Natural killer cell treated with Interleukin-12 subunit alpha and Interleukin-12 subunit beta and Interleukin-15 and Interleukin-18, amount 100 ng/mL, for 72 hours (primary cell): ENCODE data around the gene NPTX1. TPM values are rescaled to one million over a fixed set of nuclear protein-coding genes. Genes with fewer than 3 reads are reported as not detected.

Experiments used
- ATAC-seq, 2 donors: fragments of 150-1000 bp; cut with Tn5 transposase in 1 of 2; sonication (Bioruptor Pico), chemical (Tn5 transposase) in 1 of 2; 2 replicates each; pipeline ENCODE4 v1.10.0; 2021
- DNase-seq: peaks from one replicate; pipeline ENCODE4 v3.0.0; 2022; ENCODE audit warnings: low spot score
- H3K27ac Mint-ChIP-seq, 2 donors: 1 replicate in 1 of 2; 2 replicates in 1 of 2; pipeline ENCODE4 v1.8.0; 2022; ENCODE audit warnings: mixed read lengths in 2 of 2, mild to moderate bottlenecking in 1 of 2, moderate library complexity in 1 of 2
- H3K27me3 Mint-ChIP-seq, 2 donors: 1 replicate in 1 of 2; 2 replicates in 1 of 2; pipeline ENCODE4 v1.8.0; 2022; ENCODE audit warnings: mixed read lengths in 2 of 2
- H3K36me3 Mint-ChIP-seq: one replicate; pipeline ENCODE4 v1.8.0; 2022; ENCODE audit warnings: mixed read lengths
- H3K4me1 Mint-ChIP-seq, 2 donors: 1 replicate in 1 of 2; 2 replicates in 1 of 2; pipeline ENCODE4 v1.8.0; 2022; ENCODE audit warnings: low read depth in 2 of 2, mixed read lengths in 2 of 2, mild to moderate bottlenecking in 1 of 2
- H3K4me3 Mint-ChIP-seq: one replicate; pipeline ENCODE4 v1.8.0; 2022; ENCODE audit warnings: mixed read lengths
- H3K9me3 Mint-ChIP-seq: 2 replicates; pipeline ENCODE4 v1.8.0; 2022; ENCODE audit warnings: mixed read lengths
- total RNA-seq, 2 donors: library from RNA; stranded (reverse); gene quantifications; one replicate each; pipeline ENCODE4 v1.2.3, GENCODE V29; 2022

NPTX1 gene
- under 1 TPM; 0.38 to 0.92 TPM for total RNA-seq

- H3K27ac Mint-ChIP-seq: no peak within 1 kb of the TSS
- peaks cover 19 to 30% of the 10 kb centered on the region in 2 donors for H3K4me1 Mint-ChIP-seq
- no peaks in the 10 kb centered on the region for H3K36me3 Mint-ChIP-seq
- H3K9me3 Mint-ChIP-seq: no peaks in the 10 kb centered on the region
- ATAC-seq (peak; percentile 13 to 30), DNase-seq (no peak)
- peak within 1 kb of the TSS; percentile 63 for H3K4me3 Mint-ChIP-seq
- peaks cover 19 to 26% of the 10 kb centered on the region in 2 donors for H3K27me3 Mint-ChIP-seq
Measured at GRCh38 chr17:80475910-80476876, at the start of gene NPTX1. Gene NPTX1 (minus strand): TSS chr17:80476607. CDS start chr17:80476446, 161 bp downstream.

GRCh38 chr17:80523956-80524712 lies 47.7 kb upstream of the NPTX1 start:
- ATAC-seq (no peak), DNase-seq (no peak)
- Mint-ChIP-seq H3K27ac (no peak overlapping the region), H3K4me3 (no peak overlapping the region), H3K9me3 (no peaks in the 10 kb centered on the region), H3K27me3 (peaks cover 6 to 14% of the 10 kb centered on the region in 2 donors), H3K4me1 (no peaks in the 10 kb centered on the region), H3K36me3 (no peaks in the 10 kb centered on the region)

- H3K4me3 Mint-ChIP-seq: no peak overlapping the region
- H3K36me3 Mint-ChIP-seq: no peaks in the 10 kb centered on the region
- no peaks in the 10 kb centered on the region for H3K4me1 Mint-ChIP-seq
- H3K27ac Mint-ChIP-seq: no peak overlapping the region
- DNase-seq (peak; percentile 54), ATAC-seq (no peak)
- H3K27me3 Mint-ChIP-seq: peaks cover 13 to 18% of the 10 kb centered on the region in 2 donors
- H3K9me3 Mint-ChIP-seq: no peaks in the 10 kb centered on the region
Measured at GRCh38 chr17:80523054-80523744, 46.8 kb upstream of the NPTX1 start.

- Mint-ChIP-seq H3K4me3 (no peak overlapping the region), H3K27me3 (peaks cover 8 to 9% of the 10 kb centered on the region in 2 donors), H3K9me3 (no peaks in the 10 kb centered on the region), H3K36me3 (no peaks in the 10 kb centered on the region), H3K27ac (no peak overlapping the region), H3K4me1 (no peaks in the 10 kb centered on the region)
- ATAC-seq: no peak
- DNase-seq: no peak
Measured at GRCh38 chr17:80520810-80521455, 44.5 kb upstream of the NPTX1 start.

- DNase-seq: no peak
- Mint-ChIP-seq H3K27me3 (peaks cover 8 to 9% of the 10 kb centered on the region in 2 donors), H3K9me3 (no peaks in the 10 kb centered on the region), H3K4me3 (no peak overlapping the region), H3K4me1 (no peaks in the 10 kb centered on the region), H3K27ac (no peak overlapping the region), H3K36me3 (no peaks in the 10 kb centered on the region)
- ATAC-seq: no peak
Measured at GRCh38 chr17:80519091-80519781, 42.8 kb upstream of the NPTX1 start.

GRCh38 chr17:80518392-80518791 lies 42.0 kb upstream of the NPTX1 start:
- no peaks in the 10 kb centered on the region for H3K9me3 Mint-ChIP-seq
- no peak for ATAC-seq
- no peaks in the 10 kb centered on the region for H3K36me3 Mint-ChIP-seq
- no peak for DNase-seq
- H3K27me3 Mint-ChIP-seq: peaks cover 8 to 10% of the 10 kb centered on the region in 2 donors
- no peak overlapping the region for H3K4me3 Mint-ChIP-seq
- H3K4me1 Mint-ChIP-seq: no peaks in the 10 kb centered on the region
- no peak overlapping the region for H3K27ac Mint-ChIP-seq

GRCh38 chr17:80517641-80518040 lies 41.2 kb upstream of the NPTX1 start:
- no peak overlapping the region for H3K27ac Mint-ChIP-seq
- no peaks in the 10 kb centered on the region for H3K9me3 Mint-ChIP-seq
- DNase-seq (no peak), ATAC-seq (no peak)
- H3K36me3 Mint-ChIP-seq: no peaks in the 10 kb centered on the region
- peaks cover 8 to 11% of the 10 kb centered on the region in 2 donors for H3K27me3 Mint-ChIP-seq
- H3K4me3 Mint-ChIP-seq: no peak overlapping the region
- H3K4me1 Mint-ChIP-seq: no peaks in the 10 kb centered on the region

GRCh38 chr17:80516171-80516932 lies 39.9 kb upstream of the NPTX1 start:
- no peak for ATAC-seq
- no peak overlapping the region for H3K4me3 Mint-ChIP-seq
- peaks cover 8 to 11% of the 10 kb centered on the region in 2 donors for H3K27me3 Mint-ChIP-seq
- H3K9me3 Mint-ChIP-seq: no peaks in the 10 kb centered on the region
- no peak overlapping the region for H3K27ac Mint-ChIP-seq
- no peak for DNase-seq
- no peaks in the 10 kb centered on the region for H3K4me1 Mint-ChIP-seq
- no peaks in the 10 kb centered on the region for H3K36me3 Mint-ChIP-seq

GRCh38 chr17:80513892-80514291 lies 37.5 kb upstream of the NPTX1 start:
- H3K4me3 Mint-ChIP-seq: no peak overlapping the region
- peaks cover 8% of the 10 kb centered on the region in 2 donors for H3K27me3 Mint-ChIP-seq
- ATAC-seq (no peak), DNase-seq (peak; percentile 56)
- no peak overlapping the region for H3K27ac Mint-ChIP-seq
- no peaks in the 10 kb centered on the region for H3K36me3 Mint-ChIP-seq
- H3K4me1 Mint-ChIP-seq: no peaks in the 10 kb centered on the region
- no peaks in the 10 kb centered on the region for H3K9me3 Mint-ChIP-seq

GRCh38 chr17:80513201-80513600 lies 36.8 kb upstream of the NPTX1 start:
- Mint-ChIP-seq H3K4me1 (no peaks in the 10 kb centered on the region), H3K36me3 (no peaks in the 10 kb centered on the region), H3K27me3 (peaks cover 1 to 3% of the 10 kb centered on the region in 2 donors), H3K27ac (no peak overlapping the region), H3K4me3 (no peak overlapping the region), H3K9me3 (no peaks in the 10 kb centered on the region)
- DNase-seq (no peak), ATAC-seq (no peak)

- Mint-ChIP-seq H3K4me1 (no peaks in the 10 kb centered on the region), H3K9me3 (no peaks in the 10 kb centered on the region), H3K27ac (no peak overlapping the region), H3K27me3 (peaks cover 0 to 3% of the 10 kb centered on the region in 2 donors), H3K4me3 (no peak overlapping the region), H3K36me3 (no peaks in the 10 kb centered on the region)
- ATAC-seq (no peak), DNase-seq (peak; percentile 54)
Measured at GRCh38 chr17:80512233-80512632, 35.8 kb upstream of the NPTX1 start.
